Mesothelial cell of epicardium (in vitro differentiated cells): ENCODE data around the gene ABITRAM. TPM values are rescaled to one million over a fixed set of nuclear protein-coding genes. Genes with fewer than 3 reads are reported as not detected.

Experiments used
- DNase-seq, 2 experiments: peaks; one replicate each; pipeline ENCODE4 v3.0.0; 2021; ENCODE audit warnings: low spot score in 2 of 2; ENCODE audit not compliant: unreplicated experiment in 2 of 2
- H3K27ac Mint-ChIP-seq: 2 replicates; pipeline ENCODE4 v1.8.0; 2021; ENCODE audit warnings: mixed read lengths
- H3K27me3 Mint-ChIP-seq: 2 replicates; pipeline ENCODE4 v1.8.0; 2021; ENCODE audit warnings: low read depth, mixed read lengths
- H3K36me3 Mint-ChIP-seq: 2 replicates; pipeline ENCODE4 v1.8.0; 2021; ENCODE audit warnings: mixed read lengths
- H3K4me1 Mint-ChIP-seq: 2 replicates; pipeline ENCODE4 v1.8.0; 2021; ENCODE audit warnings: mixed read lengths
- H3K4me3 Mint-ChIP-seq: 2 replicates; pipeline ENCODE4 v1.8.0; 2021; ENCODE audit warnings: mild to moderate bottlenecking, moderate library complexity, mixed read lengths
- H3K9me3 Mint-ChIP-seq: 2 replicates; pipeline ENCODE4 v1.8.0; 2021; ENCODE audit warnings: mixed read lengths
- total RNA-seq: library from RNA; stranded (reverse); gene quantifications from 3 replicates; pipeline ENCODE4 v1.2.1, GENCODE V29; 2021
- TF ChIP-seq, protein P1 (sequence below): fragments of 200-600 bp; sonication (generic); IDR thresholded peaks from one replicate; pipeline ENCODE4 v1.5.0; 2021; ENCODE audit warnings: antibody characterized with exemption; ENCODE audit not compliant: unreplicated experiment

ABITRAM gene
- total RNA-seq, 1 donor from 2014 or later: 17.7 TPM

DNA sequence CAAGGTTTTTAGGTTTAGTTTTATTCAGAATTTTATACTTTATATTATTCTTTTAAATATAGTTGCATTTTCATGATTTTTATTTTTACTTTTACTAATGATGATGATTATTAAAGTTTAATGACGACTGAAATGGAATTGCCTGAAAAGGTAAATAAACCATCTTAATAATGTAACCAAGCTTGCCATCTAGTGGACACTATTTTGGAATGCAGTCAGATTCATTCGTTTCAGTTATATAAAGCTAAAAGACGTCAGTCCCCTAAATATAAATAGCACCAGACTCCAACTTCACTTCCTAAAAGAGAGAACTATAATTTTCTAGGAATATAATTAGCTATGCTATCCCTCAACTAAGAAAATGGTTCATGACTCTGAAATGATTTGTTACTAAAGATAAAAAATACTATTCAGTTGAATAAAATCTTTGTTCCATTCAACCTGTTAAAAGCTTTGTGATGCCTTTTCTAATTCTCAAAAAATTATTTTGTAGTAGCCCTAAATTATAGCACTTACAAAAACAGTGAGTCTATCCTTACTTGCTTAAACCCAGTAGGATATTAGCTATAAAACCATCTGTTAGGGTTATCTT, 19.9 kb downstream of the ABITRAM start:
- Mint-ChIP-seq H3K4me1 (peaks cover 4% of the 10 kb centered on the region), H3K27ac (no peak overlapping the region), H3K36me3 (peaks cover 2% of the 10 kb centered on the region), H3K4me3 (no peak overlapping the region), H3K27me3 (no peaks in the 10 kb centered on the region), H3K9me3 (no peaks in the 10 kb centered on the region)
- TF ChIP-seq, protein P1, sequence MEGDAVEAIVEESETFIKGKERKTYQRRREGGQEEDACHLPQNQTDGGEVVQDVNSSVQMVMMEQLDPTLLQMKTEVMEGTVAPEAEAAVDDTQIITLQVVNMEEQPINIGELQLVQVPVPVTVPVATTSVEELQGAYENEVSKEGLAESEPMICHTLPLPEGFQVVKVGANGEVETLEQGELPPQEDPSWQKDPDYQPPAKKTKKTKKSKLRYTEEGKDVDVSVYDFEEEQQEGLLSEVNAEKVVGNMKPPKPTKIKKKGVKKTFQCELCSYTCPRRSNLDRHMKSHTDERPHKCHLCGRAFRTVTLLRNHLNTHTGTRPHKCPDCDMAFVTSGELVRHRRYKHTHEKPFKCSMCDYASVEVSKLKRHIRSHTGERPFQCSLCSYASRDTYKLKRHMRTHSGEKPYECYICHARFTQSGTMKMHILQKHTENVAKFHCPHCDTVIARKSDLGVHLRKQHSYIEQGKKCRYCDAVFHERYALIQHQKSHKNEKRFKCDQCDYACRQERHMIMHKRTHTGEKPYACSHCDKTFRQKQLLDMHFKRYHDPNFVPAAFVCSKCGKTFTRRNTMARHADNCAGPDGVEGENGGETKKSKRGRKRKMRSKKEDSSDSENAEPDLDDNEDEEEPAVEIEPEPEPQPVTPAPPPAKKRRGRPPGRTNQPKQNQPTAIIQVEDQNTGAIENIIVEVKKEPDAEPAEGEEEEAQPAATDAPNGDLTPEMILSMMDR: peak; percentile 78
- no peak for DNase-seq

DNA sequence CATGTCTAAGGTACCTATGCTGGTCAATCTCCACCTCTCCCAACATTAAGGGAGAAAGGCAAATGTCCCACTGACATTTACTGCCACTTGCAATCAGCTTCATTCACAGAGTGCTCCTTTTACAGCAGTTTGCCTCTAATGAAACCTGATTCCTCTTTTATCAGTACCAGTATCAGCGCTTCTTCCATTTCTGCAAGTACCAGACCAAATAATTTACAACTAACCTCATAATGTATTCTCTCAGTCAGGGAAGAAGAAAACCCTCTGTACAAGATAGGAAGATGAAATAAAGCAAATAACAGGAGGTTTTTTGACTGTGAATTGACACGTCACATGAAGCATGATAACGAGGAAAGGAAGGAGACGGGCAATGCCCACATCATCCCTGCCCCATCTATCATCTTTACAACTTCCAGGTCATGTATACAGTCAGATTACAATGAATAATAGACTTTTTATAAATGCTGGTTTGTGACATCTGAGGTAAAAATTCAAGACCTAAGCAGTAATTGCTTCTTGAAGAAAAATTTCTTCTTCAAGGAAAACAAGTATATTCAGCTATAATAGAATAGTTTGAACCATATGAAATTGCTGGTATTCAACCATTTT, 21.9 kb downstream of the ABITRAM start:
- no peak for DNase-seq
- Mint-ChIP-seq H3K4me3 (no peak overlapping the region), H3K27me3 (no peaks in the 10 kb centered on the region), H3K4me1 (peaks cover 4% of the 10 kb centered on the region), H3K36me3 (peaks cover 4% of the 10 kb centered on the region), H3K9me3 (no peaks in the 10 kb centered on the region), H3K27ac (no peak overlapping the region)
- TF ChIP-seq, protein P1: no peak

DNA sequence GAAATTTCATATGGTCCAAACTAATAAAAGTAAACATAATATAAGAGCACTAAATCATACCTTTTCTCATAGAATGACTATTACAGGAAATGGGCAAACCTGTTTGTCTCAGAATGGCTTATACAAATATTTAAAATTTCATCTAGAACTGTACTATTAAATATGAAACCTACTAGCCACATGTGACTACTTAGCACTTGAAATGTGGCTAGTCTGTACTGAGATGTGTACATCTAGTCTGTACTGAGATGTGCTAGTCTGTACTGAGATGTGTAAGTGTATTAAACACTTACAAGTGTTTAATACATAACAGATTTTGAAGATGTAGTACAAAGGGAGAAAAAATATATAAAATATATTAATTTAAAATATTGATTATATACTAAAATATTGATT, 22.4 kb downstream of the ABITRAM start:
- Mint-ChIP-seq H3K4me1 (peaks cover 4% of the 10 kb centered on the region), H3K4me3 (no peak overlapping the region), H3K27me3 (no peaks in the 10 kb centered on the region), H3K36me3 (peaks cover 4% of the 10 kb centered on the region), H3K9me3 (no peaks in the 10 kb centered on the region), H3K27ac (no peak overlapping the region)
- TF ChIP-seq, protein P1: no peak
- DNase-seq: no peak

DNA sequence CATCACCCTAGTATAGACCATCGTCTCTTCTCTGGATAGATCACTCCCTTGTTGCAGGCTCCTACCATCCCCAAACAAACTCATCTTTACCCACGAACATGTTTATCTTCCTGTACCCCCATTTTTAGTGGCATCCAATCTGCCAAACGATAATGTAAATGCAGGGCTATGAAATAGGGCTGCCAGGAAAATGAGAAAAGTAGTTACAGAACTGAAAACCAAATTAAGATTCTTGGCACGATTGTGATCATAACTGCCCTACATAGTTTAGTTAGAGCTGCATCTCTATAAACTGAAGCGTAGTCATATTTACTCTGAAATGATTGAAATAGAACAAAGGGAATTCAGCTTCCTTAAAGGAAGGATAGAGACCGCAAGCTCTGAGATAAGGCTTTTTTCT, 26.1 kb downstream of the ABITRAM start:
- H3K4me3 Mint-ChIP-seq: no peak overlapping the region
- no peak overlapping the region for H3K27ac Mint-ChIP-seq
- H3K36me3 Mint-ChIP-seq: peaks cover 9% of the 10 kb centered on the region
- H3K27me3 Mint-ChIP-seq: no peaks in the 10 kb centered on the region
- H3K9me3 Mint-ChIP-seq: no peaks in the 10 kb centered on the region
- DNase-seq: no peak
- TF ChIP-seq, protein P1: no peak
- H3K4me1 Mint-ChIP-seq: peaks cover 4% of the 10 kb centered on the region

DNA sequence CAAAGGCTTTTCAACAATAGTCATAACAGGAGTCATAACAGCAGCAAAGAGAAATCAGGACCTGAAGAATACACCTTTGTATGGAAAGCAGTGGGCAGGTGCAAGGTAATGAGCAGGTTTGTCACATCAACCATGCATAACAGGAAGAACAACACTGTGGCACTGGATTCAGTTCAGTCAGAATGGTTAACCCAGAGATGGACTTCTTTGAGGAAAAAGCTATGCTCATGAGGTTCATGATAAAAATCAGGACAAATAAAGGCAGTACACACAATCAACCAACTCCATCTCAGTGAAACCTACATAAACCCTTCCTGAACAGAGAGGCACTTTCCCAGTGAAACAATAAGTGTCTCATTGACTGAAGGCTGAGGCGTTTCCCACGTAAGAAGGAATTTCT, 27.0 kb downstream of the ABITRAM start:
- no peak overlapping the region for H3K27ac Mint-ChIP-seq
- H3K4me3 Mint-ChIP-seq: no peak overlapping the region

More for the DNA sequence above, 27.0 kb downstream of the ABITRAM start:
- Mint-ChIP-seq H3K36me3 (peaks cover 14% of the 10 kb centered on the region), H3K27me3 (no peaks in the 10 kb centered on the region), H3K4me1 (peaks cover under 1% of the 10 kb centered on the region), H3K9me3 (no peaks in the 10 kb centered on the region)
- DNase-seq: no peak
- TF ChIP-seq, protein P1: no peak
